ENCODE measurements around the gene PGA5.

- TF ChIP-seq CTCF (IDR thresholded peaks at IDR 0.05) (no peak), POLR2A (IDR thresholded peaks at IDR 0.05) (no peak)
These were observed 36.4 kb downstream of the PGA5 start for GRCh38 chr11:61277186-61278000.

Data from uterus (tissue), 2 donors.